NB4 (cell line): ENCODE data around the gene PTGR2.

Experiments
- CTCF ChIP-seq: IDR thresholded peaks from one replicate; pipeline ENCODE4 v1.5.1; 2012; ENCODE audit warnings: low read depth, low read length
- MAX ChIP-seq: IDR thresholded peaks from 2 replicates; pipeline ENCODE4 v1.6.1; 2011; ENCODE audit warnings: low read depth, low read length
- POLR2A ChIP-seq: IDR thresholded peaks from 2 replicates; pipeline ENCODE4 v1.6.1; 2011; ENCODE audit warnings: mild to moderate bottlenecking; ENCODE audit not compliant: insufficient read length; ENCODE audit errors: extremely low read depth

- TF ChIP-seq CTCF = no peak
- no peak for TF ChIP-seq MAX
- TF ChIP-seq POLR2A = no peak
These were observed 58.0 kb downstream of the PTGR2 start for GRCh38 chr14:73909681-73910080.
